Measurements from ENCODE around the gene HFE. TPM values are rescaled to one million over a fixed set of nuclear protein-coding genes. Genes with fewer than 3 reads are reported as not detected.

The HFE gene
- total RNA-seq, 2 experiments from 2014 or later: 0.69 to 0.72 TPM

DNA sequence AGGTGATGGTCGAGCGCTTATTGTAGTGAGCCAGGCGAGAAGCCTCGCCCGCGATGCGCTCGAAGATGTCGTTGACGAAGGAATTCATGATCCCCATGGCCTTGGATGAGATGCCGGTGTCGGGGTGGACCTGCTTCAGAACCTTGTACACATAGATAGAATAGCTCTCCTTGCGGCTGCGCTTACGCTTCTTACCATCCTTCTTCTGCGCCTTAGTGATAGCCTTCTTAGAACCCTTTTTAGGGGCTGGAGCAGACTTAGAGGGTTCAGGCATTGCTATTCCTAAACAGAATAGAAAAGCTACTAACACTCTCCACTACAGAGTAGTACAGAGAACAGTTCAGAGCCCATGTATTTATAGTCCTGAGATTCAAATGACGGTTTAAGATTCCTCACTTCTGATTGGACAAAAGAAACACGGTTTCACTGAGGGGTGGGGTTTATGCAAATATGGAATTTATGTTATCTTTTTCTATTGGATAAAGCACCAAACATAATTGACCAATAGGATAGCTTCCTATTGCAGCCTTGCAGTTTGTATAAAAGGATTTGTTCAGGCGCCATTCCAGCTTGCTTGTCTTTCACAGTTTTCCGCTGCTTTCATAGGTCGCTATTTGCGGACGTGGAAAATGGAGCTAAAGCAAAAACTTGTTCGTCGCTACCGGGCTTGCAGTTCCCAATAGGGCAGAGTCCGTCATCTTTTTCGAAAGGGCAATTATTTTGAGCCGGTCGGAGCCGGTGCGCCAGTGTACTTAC lies 43.7 kb upstream of the HFE start:
- POLR2A ChIA-PET: interaction anchor here (0.7 to 16.1 kb wide), 43 partner anchors 8 to 1851 kb away, joined by 3 to 793 read pairs (median 6); a partner anchor contains a TSS
- CTCF ChIA-PET (ENCODE audit: unreplicated experiment): interaction anchor here (0.7 to 1.1 kb wide), 2 partner anchors 12 to 158 kb away, joined by 3 to 6 read pairs; a partner anchor contains a TSS
- H3K27ac ChIP-seq (ENCODE audit: low read depth, low read length, poor library complexity, severe bottlenecking): peak overlapping the region; percentile 99
- peak; percentile 98 for DNase-seq (ENCODE audit: low spot score)
- no peak overlapping the region for H2AFZ ChIP-seq (ENCODE audit: low read length)
- no peaks in the 10 kb centered on the region for H3K9me3 ChIP-seq (ENCODE audit: low read length)
- no peaks in the 10 kb centered on the region for H3K9me2 ChIP-seq (ENCODE audit: insufficient read depth, low read length)
- H3K79me2 ChIP-seq (ENCODE audit: insufficient read depth, low read depth, low read length): no peaks in the 10 kb centered on the region
- H3K4me3 ChIP-seq (ENCODE audit: low read depth, low read length, poor library complexity, severe bottlenecking): peak overlapping the region; percentile 67
- peaks cover 70% of the 10 kb centered on the region for H3K4me1 ChIP-seq (ENCODE audit: insufficient read depth, low read length, poor library complexity, severe bottlenecking)
- peak overlapping the region; percentile 85 for H3K4me2 ChIP-seq (ENCODE audit: low read length)
- BruUV-seq (replicated peaks): TSS peak; percentile 98
- H4K20me1 ChIP-seq (ENCODE audit: insufficient read depth, low read length): no peaks in the 10 kb centered on the region
- intact Hi-C loops (cut with micrococcal nuclease; ENCODE audit: unreplicated experiment): loop anchor here (1.0 kb wide), 1 partner anchor 10 kb away; a partner anchor contains a TSS
- TF ChIP-seq, protein P1, sequence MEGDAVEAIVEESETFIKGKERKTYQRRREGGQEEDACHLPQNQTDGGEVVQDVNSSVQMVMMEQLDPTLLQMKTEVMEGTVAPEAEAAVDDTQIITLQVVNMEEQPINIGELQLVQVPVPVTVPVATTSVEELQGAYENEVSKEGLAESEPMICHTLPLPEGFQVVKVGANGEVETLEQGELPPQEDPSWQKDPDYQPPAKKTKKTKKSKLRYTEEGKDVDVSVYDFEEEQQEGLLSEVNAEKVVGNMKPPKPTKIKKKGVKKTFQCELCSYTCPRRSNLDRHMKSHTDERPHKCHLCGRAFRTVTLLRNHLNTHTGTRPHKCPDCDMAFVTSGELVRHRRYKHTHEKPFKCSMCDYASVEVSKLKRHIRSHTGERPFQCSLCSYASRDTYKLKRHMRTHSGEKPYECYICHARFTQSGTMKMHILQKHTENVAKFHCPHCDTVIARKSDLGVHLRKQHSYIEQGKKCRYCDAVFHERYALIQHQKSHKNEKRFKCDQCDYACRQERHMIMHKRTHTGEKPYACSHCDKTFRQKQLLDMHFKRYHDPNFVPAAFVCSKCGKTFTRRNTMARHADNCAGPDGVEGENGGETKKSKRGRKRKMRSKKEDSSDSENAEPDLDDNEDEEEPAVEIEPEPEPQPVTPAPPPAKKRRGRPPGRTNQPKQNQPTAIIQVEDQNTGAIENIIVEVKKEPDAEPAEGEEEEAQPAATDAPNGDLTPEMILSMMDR (conservative IDR thresholded peaks at IDR 0.05; ENCODE audit: low read length): no peak
- H3K36me3 ChIP-seq (ENCODE audit: insufficient read depth, low read length): no peaks in the 10 kb centered on the region

DNA sequence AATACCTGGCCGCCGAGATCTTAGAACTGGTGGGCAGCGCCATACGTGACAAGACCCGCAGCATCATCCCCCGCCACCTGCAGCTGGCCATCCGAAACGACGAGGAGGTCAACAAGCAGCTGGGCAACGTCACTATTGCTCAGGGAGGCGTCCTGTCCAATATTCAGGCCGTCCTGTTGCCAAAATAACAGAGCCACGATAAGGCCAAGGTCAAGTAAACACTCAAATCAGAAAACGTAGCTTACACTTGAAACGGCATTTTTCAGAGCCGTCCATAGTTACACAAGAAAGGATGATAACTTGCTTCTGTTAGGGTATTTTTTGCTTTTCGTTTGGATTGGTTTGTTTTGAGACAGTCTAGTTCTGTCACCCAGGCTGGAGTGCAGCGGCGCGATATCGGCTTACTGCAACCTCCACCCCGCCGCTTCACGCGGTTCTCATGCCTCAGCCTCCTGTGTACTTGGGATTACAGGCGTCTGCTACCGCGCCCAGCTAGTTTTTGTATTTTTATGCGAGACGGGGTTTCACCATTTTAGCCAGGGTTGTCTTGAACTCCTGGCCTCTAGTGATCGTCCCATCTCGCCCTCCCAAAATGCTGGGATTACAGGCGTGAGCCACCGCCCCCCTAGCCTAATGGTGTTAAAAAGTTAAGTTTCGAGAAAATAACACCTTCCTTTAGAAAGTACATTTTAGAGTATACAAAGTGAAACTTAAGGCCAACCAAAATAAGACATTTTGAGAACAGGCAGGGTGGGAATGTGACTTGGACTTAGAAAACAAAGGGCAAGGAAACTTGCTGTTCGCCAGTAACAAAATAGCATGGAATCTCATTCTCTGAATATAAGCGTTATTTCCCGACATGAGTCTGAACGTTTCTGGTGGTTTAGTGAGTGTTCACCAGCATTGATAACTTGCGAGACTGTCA lies 42.8 kb upstream of the HFE start:
- CTCF ChIA-PET (ENCODE audit: unreplicated experiment): interaction anchor here (1.1 kb wide), 1 partner anchor 13 kb away, joined by 6 read pairs; a partner anchor contains a TSS
- Histone ChIP-seq H3K4me3 (ENCODE audit: low read depth, low read length, poor library complexity, severe bottlenecking) (peak overlapping the region; percentile 67), H4K20me1 (ENCODE audit: insufficient read depth, low read length) (no peaks in the 10 kb centered on the region), H3K9me2 (ENCODE audit: insufficient read depth, low read length) (no peaks in the 10 kb centered on the region), H3K79me2 (ENCODE audit: insufficient read depth, low read depth, low read length) (no peaks in the 10 kb centered on the region), H3K4me1 (ENCODE audit: insufficient read depth, low read length, poor library complexity, severe bottlenecking) (peaks cover 73% of the 10 kb centered on the region), H3K9me3 (ENCODE audit: low read length) (no peaks in the 10 kb centered on the region), H2AFZ (ENCODE audit: low read length) (no peak overlapping the region), H3K36me3 (ENCODE audit: insufficient read depth, low read length) (no peaks in the 10 kb centered on the region), H3K27ac (ENCODE audit: low read depth, low read length, poor library complexity, severe bottlenecking) (peak overlapping the region; percentile 99), H3K4me2 (ENCODE audit: low read length) (peak overlapping the region; percentile 85)
- peak; percentile 71 for DNase-seq (ENCODE audit: low spot score)
- TF ChIP-seq EZH2phosphoT487 (IDR thresholded peaks at IDR 0.05; ENCODE audit: borderline replicate concordance, low read depth, low read length): no peak
- TF ChIP-seq, protein P1 (conservative IDR thresholded peaks at IDR 0.05; ENCODE audit: low read length): no peak
- POLR2A ChIA-PET: interaction anchor here (0.7 to 16.1 kb wide), 43 partner anchors 7 to 1850 kb away, joined by 3 to 793 read pairs (median 8); a partner anchor contains a TSS
- intact Hi-C loops (cut with micrococcal nuclease; ENCODE audit: unreplicated experiment): loop anchor here (5.0 kb wide), 1 partner anchor 1848 kb away; a partner anchor contains a TSS
- BruUV-seq (replicated peaks): TSS peak; percentile 87

Measured in OCI-LY7 (cell line).